Brain microvascular endothelial cell (primary cell): ENCODE data around the gene PPP2R5D.
"Not testable (repeated sequence)": the region's sequence is repeated elsewhere in the genome, so short reads cannot be mapped to it uniquely, and the experiment has no call there.

Experiments used
- DNase-seq: peaks from one replicate; pipeline ENCODE4 v3.0.0-alpha.2; 2020
- H3K27ac ChIP-seq: fragments of 250-450 bp; sonication (Bioruptor Pico); 2 replicates; pipeline ENCODE4 v1.5.1; 2020; ENCODE audit warnings: mild to moderate bottlenecking, moderate library complexity
- H3K27me3 ChIP-seq: fragments of 250-450 bp; sonication (Bioruptor Pico); replicated peaks from 2 replicates; pipeline ENCODE4 v1.5.1; 2020; ENCODE audit warnings: mild to moderate bottlenecking
- H3K36me3 ChIP-seq: fragments of 250-450 bp; sonication (Bioruptor Pico); replicated peaks from 2 replicates; pipeline ENCODE4 v1.5.1; 2020; ENCODE audit warnings: mild to moderate bottlenecking
- H3K4me3 ChIP-seq: 2 replicates; pipeline ENCODE4 v1.5.1; 2011; ENCODE audit warnings: low read depth, mild to moderate bottlenecking, control low read depth, low read length, moderate library complexity
- CTCF ChIP-seq: IDR thresholded peaks from 2 replicates; pipeline ENCODE4 v1.5.1; 2011; ENCODE audit warnings: low read depth, mild to moderate bottlenecking, moderate library complexity, low read length, control low read depth, inconsistent platforms; ENCODE audit errors: missing control alignments
- in situ Hi-C: cut with HindIII; loops from 2 replicates; pipeline ENCODE4 v1.10.0; 2017; ENCODE audit warnings: low sequenced_read_pairs, low pct_ligation_motif_present

PPP2R5D gene

GRCh38 chr6:42938987-42939809, 45.2 kb upstream of the PPP2R5D start:
- Histone ChIP-seq H3K27me3 (no peaks in the 10 kb centered on the region), H3K36me3 (peaks cover 45% of the 10 kb centered on the region), H3K4me3 (no peak overlapping the region), H3K27ac (no peak overlapping the region)
- DNase-seq: no peak
- no peak for TF ChIP-seq CTCF
- in situ Hi-C loops: no loop called here

GRCh38 chr6:42939810-42940167, 44.6 kb upstream of the PPP2R5D start:
- no peak for TF ChIP-seq CTCF
- H3K4me3 ChIP-seq: no peak overlapping the region
- H3K27ac ChIP-seq: no peak overlapping the region
- in situ Hi-C loops: no loop called here
- H3K36me3 ChIP-seq: peaks cover 40% of the 10 kb centered on the region
- H3K27me3 ChIP-seq: no peaks in the 10 kb centered on the region
- no peak for DNase-seq

DNA sequence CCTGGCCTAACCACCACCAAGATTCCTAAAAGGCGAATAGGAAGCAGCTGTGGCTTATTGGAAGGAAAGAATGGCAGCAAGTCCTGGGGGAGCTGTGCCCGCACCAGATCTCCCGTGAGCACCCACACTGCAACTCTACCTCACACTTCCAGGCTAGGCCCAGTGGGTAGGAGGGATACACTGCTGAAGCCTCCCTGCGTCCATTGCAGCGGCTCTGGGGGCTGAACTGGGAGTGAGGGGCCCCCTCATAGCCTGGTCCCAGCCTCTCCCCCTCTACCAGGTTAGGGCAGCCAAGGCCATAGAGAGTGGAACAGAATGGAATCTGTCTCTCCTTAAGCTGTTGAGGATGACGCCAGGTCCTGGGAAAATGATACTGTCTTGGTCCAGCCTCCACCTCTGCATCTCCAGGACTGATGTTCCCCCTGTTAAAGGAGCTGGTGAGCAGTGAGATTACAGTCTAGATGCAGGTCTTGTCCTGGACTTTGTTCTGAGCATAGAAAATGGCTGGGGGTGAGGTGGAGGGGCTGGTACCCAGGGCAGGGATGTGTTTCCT, 43.8 kb upstream of the PPP2R5D start:
- in situ Hi-C loops: no loop called here
- Histone ChIP-seq H3K27ac (no peak overlapping the region), H3K36me3 (peaks cover 33% of the 10 kb centered on the region), H3K4me3 (no peak overlapping the region), H3K27me3 (no peaks in the 10 kb centered on the region)
- DNase-seq: no peak
- no peak for TF ChIP-seq CTCF

- DNase-seq, H3K27ac ChIP-seq, H3K27me3 ChIP-seq, in situ Hi-C loops, H3K4me3 ChIP-seq: not testable (repeated sequence)
- peaks cover 27% of the 10 kb centered on the region for H3K36me3 ChIP-seq
These were observed 43.0 kb upstream of the PPP2R5D start for GRCh38 chr6:42941356-42941755.

GRCh38 chr6:42942444-42942843, 41.9 kb upstream of the PPP2R5D start:
- no peak for DNase-seq
- no peak for TF ChIP-seq CTCF
- H3K36me3 ChIP-seq: peaks cover 23% of the 10 kb centered on the region
- no peak overlapping the region for H3K27ac ChIP-seq
- in situ Hi-C loops: no loop called here
- no peak overlapping the region for H3K4me3 ChIP-seq
- H3K27me3 ChIP-seq: no peaks in the 10 kb centered on the region

DNA sequence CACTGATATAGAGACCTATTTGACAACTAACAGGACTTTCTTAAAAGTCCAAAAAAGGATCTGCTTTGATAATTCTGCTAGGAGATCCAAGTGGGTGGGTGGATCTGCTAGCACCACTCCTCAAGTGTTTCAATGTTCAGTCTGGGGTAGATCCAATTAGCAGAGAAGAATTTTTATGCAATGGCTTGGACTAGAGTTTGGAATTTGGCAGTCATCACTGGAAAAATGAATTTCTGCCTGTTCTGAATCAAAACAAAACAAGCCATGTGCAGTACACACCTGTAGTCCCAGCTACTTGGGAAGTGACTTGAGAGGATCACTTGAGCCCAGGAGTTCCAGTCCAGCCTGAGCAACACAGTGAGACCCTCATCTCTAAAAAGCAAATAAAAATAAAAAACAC, 36.4 kb upstream of the PPP2R5D start:
- in situ Hi-C loops: no loop called here
- peaks cover 4% of the 10 kb centered on the region for H3K36me3 ChIP-seq
- no peak for DNase-seq

More for the DNA sequence above, 36.4 kb upstream of the PPP2R5D start:
- H3K27ac ChIP-seq: no peak overlapping the region
- no peaks in the 10 kb centered on the region for H3K27me3 ChIP-seq
- TF ChIP-seq CTCF: no peak
- no peak overlapping the region for H3K4me3 ChIP-seq
